GM12892 (cell line): ENCODE results near the gene ACTL10.

ENCODE experiments used
- POLR2A ChIP-seq: IDR thresholded peaks from 2 replicates; pipeline ENCODE4 v1.6.1; 2011; ENCODE audit warnings: low read depth, low read length, control low read depth
- POLR2AphosphoS5 ChIP-seq: IDR thresholded peaks from 2 replicates; pipeline ENCODE4 v1.6.1; 2011; ENCODE audit warnings: low read depth, low read length, control low read depth
- TAF1 ChIP-seq: IDR thresholded peaks from 2 replicates; pipeline ENCODE4 v1.6.1; 2011; ENCODE audit warnings: low read depth, mild to moderate bottlenecking, control low read depth, low read length, borderline replicate concordance

GRCh38 chr20:33645396-33645795 lies 21.3 kb upstream of the ACTL10 start:
- TF ChIP-seq POLR2A = no peak
- no peak for TF ChIP-seq POLR2AphosphoS5
- TF ChIP-seq TAF1 = no peak
